HUES48 (cell line): ENCODE results near the gene HIF3A.
"Not testable (repeated sequence)": the region's sequence is repeated elsewhere in the genome, so short reads cannot be mapped to it uniquely, and the experiment has no call there.

Source experiments
- H3K27ac ChIP-seq: one replicate; pipeline ENCODE4 v1.7.0; 2013; ENCODE audit warnings: low read depth, low read length, inconsistent platforms
- H3K27me3 ChIP-seq: 2 replicates; pipeline ENCODE4 v1.6.1; 2013; ENCODE audit warnings: mild to moderate bottlenecking, low read length; ENCODE audit not compliant: control insufficient read depth, insufficient read depth
- H3K36me3 ChIP-seq: 2 replicates; pipeline ENCODE4 v1.6.1; 2013; ENCODE audit warnings: low read length; ENCODE audit not compliant: control insufficient read depth, insufficient read depth
- H3K4me1 ChIP-seq: 2 replicates; pipeline ENCODE4 v1.6.1; 2013; ENCODE audit warnings: mild to moderate bottlenecking, low read length; ENCODE audit not compliant: control insufficient read depth, insufficient read depth
- H3K4me3 ChIP-seq: 2 replicates; pipeline ENCODE4 v1.5.1; 2013; ENCODE audit warnings: mild to moderate bottlenecking, low read depth, low read length
- H3K9ac ChIP-seq: 2 replicates; pipeline ENCODE4 v1.6.1; 2013; ENCODE audit warnings: mild to moderate bottlenecking, low read depth, low read length, moderate library complexity
- H3K9me3 ChIP-seq: 2 replicates; pipeline ENCODE4 v1.6.1; 2013; ENCODE audit warnings: low read length; ENCODE audit not compliant: control insufficient read depth, insufficient read depth

HIF3A gene

DNA sequence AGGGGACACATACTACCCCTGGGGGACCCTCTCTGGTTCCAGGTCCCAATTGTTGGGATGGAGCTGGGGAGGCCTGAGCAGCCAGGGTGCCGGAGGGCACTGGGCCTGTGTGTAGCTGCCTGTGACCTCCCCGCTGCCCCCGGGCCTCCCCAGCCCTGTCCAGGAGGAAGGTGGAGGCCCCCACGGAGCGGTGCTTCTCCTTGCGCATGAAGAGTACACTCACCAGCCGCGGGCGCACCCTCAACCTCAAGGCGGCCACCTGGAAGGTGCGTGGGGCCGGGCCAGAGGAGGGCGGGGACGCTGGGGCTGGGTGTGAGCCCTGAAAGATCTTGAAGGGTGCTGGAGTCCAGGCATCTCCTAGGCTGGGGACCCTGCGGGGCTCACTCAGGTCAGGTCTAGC is 11.7 kb downstream of the HIF3A start:
- Histone ChIP-seq H3K4me1 (peaks cover 3% of the 10 kb centered on the region; the same call in 1 of the 2 replicates), H3K4me3 (no peak overlapping the region), H3K27me3 (no peaks in the 10 kb centered on the region), H3K9me3 (peaks cover 10% of the 10 kb centered on the region), H3K36me3 (peaks cover 51% of the 10 kb centered on the region), H3K27ac (no peak overlapping the region), H3K9ac (no peak overlapping the region)

DNA sequence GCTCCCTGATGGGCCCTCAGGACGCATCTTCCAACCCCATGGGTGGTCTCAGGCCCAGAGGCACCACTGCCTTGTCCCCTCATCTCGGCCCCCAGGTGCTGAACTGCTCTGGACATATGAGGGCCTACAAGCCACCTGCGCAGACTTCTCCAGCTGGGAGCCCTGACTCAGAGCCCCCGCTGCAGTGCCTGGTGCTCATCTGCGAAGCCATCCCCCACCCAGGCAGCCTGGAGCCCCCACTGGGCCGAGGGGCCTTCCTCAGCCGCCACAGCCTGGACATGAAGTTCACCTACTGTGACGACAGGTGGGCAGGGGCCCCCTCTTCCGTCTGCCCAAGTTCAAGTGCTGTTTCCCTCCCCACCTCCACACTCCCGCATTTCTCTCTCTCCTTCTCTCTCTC is 12.2 kb downstream of the HIF3A start:
- Histone ChIP-seq H3K27ac (no peak overlapping the region), H3K4me1 (no peaks in the 10 kb centered on the region), H3K9ac (no peak overlapping the region), H3K36me3 (peaks cover 51% of the 10 kb centered on the region), H3K4me3 (no peak overlapping the region), H3K27me3 (no peaks in the 10 kb centered on the region), H3K9me3 (peaks cover 10% of the 10 kb centered on the region)

GRCh38 chr19:46311444-46311843 is 14.6 kb downstream of the HIF3A start:
- H3K36me3 ChIP-seq: peaks cover 29% of the 10 kb centered on the region
- no peak overlapping the region for H3K9ac ChIP-seq
- H3K4me3 ChIP-seq: no peak overlapping the region
- H3K27ac ChIP-seq: no peak overlapping the region
- H3K4me1 ChIP-seq: no peaks in the 10 kb centered on the region
- H3K9me3 ChIP-seq: peaks cover 1% of the 10 kb centered on the region; the same call in 1 of the 2 replicates
- H3K27me3 ChIP-seq: no peaks in the 10 kb centered on the region

- H3K27ac ChIP-seq, H3K9me3 ChIP-seq: not testable (repeated sequence)
- H3K36me3 ChIP-seq: peaks cover 15% of the 10 kb centered on the region
Observed at GRCh38 chr19:46313540-46314469, 17.0 kb downstream of the HIF3A start.

DNA sequence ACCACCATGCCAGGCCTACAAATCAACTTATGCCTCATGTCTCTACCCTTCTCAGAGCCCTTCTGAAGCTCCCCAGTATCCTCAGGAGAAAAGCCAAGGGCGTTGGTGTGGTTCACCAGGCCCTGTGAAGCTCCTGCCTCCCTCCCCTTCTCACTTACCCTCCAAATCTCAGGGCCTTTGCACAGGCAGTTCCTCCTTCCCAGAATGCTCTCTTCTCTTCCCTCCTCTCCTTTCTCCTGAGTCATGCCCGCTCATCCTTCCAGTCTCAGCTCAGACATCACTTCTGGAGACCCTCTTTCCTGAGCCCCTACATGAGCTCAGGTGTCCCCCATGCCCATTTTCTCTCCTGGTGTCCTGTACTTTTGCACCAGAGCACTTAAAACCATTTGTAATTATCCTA is 20.5 kb downstream of the HIF3A start:
- Histone ChIP-seq H3K27ac (no peak overlapping the region), H3K36me3 (peaks cover 21% of the 10 kb centered on the region), H3K4me1 (no peaks in the 10 kb centered on the region), H3K27me3 (no peaks in the 10 kb centered on the region), H3K9ac (no peak overlapping the region), H3K9me3 (no peaks in the 10 kb centered on the region), H3K4me3 (no peak overlapping the region)

More at GRCh38 chr19:46313540-46314469, 17.0 kb downstream of the HIF3A start:
- not testable (repeated sequence) for H3K4me3 ChIP-seq, H3K9ac ChIP-seq, H3K4me1 ChIP-seq, H3K27me3 ChIP-seq

DNA sequence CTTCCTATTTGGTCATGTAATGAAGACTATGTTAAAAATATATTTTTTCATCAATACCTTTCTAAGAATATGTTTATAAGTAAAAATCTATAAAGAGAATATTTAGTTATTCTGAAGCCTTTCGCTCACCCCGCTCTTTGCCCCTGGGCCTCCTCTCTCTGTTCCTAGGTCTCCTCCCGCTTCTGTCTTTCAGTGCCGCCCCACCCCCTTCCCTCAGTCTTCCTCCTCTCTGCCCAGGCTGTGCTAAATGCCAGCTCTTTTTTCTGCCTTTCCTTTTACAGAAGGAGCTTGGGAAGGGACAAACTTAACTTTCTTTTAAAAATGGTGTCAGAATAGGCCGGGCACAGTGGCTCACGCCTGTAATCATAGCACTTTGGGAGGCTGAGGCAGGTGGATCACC is 22.8 kb downstream of the HIF3A start:
- H3K4me1 ChIP-seq: no peaks in the 10 kb centered on the region
- no peak overlapping the region for H3K27ac ChIP-seq
- no peak overlapping the region for H3K4me3 ChIP-seq
- H3K27me3 ChIP-seq: no peaks in the 10 kb centered on the region
- H3K9me3 ChIP-seq: no peaks in the 10 kb centered on the region
- H3K36me3 ChIP-seq: peaks cover 29% of the 10 kb centered on the region
- no peak overlapping the region for H3K9ac ChIP-seq

GRCh38 chr19:46320559-46320958 is 23.7 kb downstream of the HIF3A start:
- H3K27me3 ChIP-seq: no peaks in the 10 kb centered on the region
- peaks cover 33% of the 10 kb centered on the region for H3K36me3 ChIP-seq
- no peaks in the 10 kb centered on the region for H3K9me3 ChIP-seq
- no peaks in the 10 kb centered on the region for H3K4me1 ChIP-seq
- H3K27ac ChIP-seq: no peak overlapping the region
- no peak overlapping the region for H3K4me3 ChIP-seq
- no peak overlapping the region for H3K9ac ChIP-seq

DNA sequence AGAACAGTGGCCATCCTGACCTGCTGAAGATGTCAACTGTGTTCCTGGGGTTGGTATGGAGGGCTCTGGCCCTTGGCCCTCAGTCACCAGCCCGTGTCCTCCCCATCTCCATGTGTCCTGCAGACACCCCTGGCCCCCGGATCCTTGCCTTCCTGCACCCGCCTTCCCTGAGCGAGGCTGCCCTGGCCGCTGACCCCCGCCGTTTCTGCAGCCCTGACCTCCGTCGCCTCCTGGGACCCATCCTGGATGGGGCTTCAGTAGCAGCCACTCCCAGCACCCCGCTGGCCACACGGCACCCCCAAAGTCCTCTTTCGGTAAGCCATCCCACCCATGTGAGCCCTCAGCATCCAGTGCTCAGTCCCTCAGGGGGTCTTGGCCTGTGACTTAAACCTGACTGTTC is 24.8 kb downstream of the HIF3A start:
- Histone ChIP-seq H3K9ac (no peak overlapping the region), H3K27ac (no peak overlapping the region), H3K4me1 (no peaks in the 10 kb centered on the region), H3K36me3 (peaks cover 44% of the 10 kb centered on the region), H3K27me3 (no peaks in the 10 kb centered on the region), H3K9me3 (peaks cover 8% of the 10 kb centered on the region), H3K4me3 (no peak overlapping the region)

DNA sequence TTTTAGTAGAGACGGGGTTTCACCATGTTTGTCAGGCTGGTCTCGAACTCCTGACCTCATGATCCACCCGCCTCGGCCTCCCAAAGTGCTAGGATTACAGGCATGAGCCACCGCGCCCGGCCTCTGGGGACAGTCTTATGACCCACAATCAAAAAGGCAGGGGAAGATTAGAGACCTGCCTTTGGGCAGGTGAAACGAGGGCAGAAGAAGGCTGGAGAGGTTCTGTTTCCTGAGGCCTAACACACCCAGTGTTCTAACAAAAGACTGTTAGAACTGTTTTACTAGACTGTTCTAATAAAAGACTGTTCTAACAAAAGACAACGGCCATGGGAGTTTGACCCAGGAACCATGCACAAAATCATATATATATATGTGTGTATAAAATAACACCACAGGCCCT is 26.4 kb downstream of the HIF3A start:
- not testable (repeated sequence) for H3K9ac ChIP-seq, H3K27ac ChIP-seq, H3K4me1 ChIP-seq, H3K4me3 ChIP-seq, H3K27me3 ChIP-seq
- Histone ChIP-seq H3K36me3 (peaks cover 55% of the 10 kb centered on the region), H3K9me3 (peaks cover 20% of the 10 kb centered on the region)

GRCh38 chr19:46324277-46324676 is 27.4 kb downstream of the HIF3A start:
- Histone ChIP-seq H3K4me3 (no peak overlapping the region), H3K27ac (no peak overlapping the region), H3K9ac (no peak overlapping the region), H3K36me3 (peaks cover 65% of the 10 kb centered on the region), H3K27me3 (no peaks in the 10 kb centered on the region), H3K9me3 (peaks cover 22% of the 10 kb centered on the region), H3K4me1 (no peaks in the 10 kb centered on the region)

- Histone ChIP-seq H3K4me3 (no peak overlapping the region), H3K36me3 (peaks cover 58% of the 10 kb centered on the region), H3K4me1 (no peaks in the 10 kb centered on the region), H3K9ac (no peak overlapping the region), H3K27me3 (no peaks in the 10 kb centered on the region), H3K9me3 (peaks cover 22% of the 10 kb centered on the region), H3K27ac (no peak overlapping the region)
Observed at GRCh38 chr19:46326608-46327007, 29.8 kb downstream of the HIF3A start.
